Left ventricle myocardium inferior (tissue), 1 donor: Measurements from ENCODE around the gene GPM6B. TPM values are rescaled to one million over a fixed set of nuclear protein-coding genes. Genes with fewer than 3 reads are reported as not detected.

ENCODE experiments used
- DNase-seq: peaks from one replicate; pipeline ENCODE4 v3.0.0-alpha.2; 2020
- H3K27ac ChIP-seq: fragments of 200-600 bp; replicated peaks from 2 replicates; pipeline ENCODE4 v1.8.0; 2021
- H3K27me3 ChIP-seq: fragments of 200-600 bp; 2 replicates; pipeline ENCODE4 v1.8.0; 2021; ENCODE audit warnings: low read depth
- H3K36me3 ChIP-seq: fragments of 200-600 bp; 2 replicates; pipeline ENCODE4 v1.8.0; 2021
- H3K4me1 ChIP-seq: fragments of 200-600 bp; 2 replicates; pipeline ENCODE4 v1.8.0; 2021
- H3K4me3 ChIP-seq: fragments of 200-600 bp; 2 replicates; pipeline ENCODE4 v1.8.0; 2021; ENCODE audit warnings: mild to moderate bottlenecking, moderate library complexity
- H3K9me3 ChIP-seq: fragments of 200-600 bp; replicated peaks from 2 replicates; pipeline ENCODE4 v1.8.0; 2021
- CTCF ChIP-seq: fragments of 200-600 bp; IDR thresholded peaks from 2 replicates; pipeline ENCODE4 v1.8.0; 2021; ENCODE audit warnings: antibody characterized with exemption, mild to moderate bottlenecking, borderline replicate concordance
- intact Hi-C: fragments of 100-400 bp; cut with micrococcal nuclease; formaldehyde crosslinking; loops from one replicate; pipeline ENCODE4 v1.11.0; 2022
- total RNA-seq: library from RNA; stranded (reverse); fragmentation: NEBNext Ultra II Directional; extraction: Animal tissue kit (Norgen Biotek cat#: 25700); gene quantifications from one replicate; pipeline ENCODE4 v1.2.1, GENCODE V29; 2021
- donor health status: DM: no; HTN: yes; CAD: no; lungs with severe emphysema.

Gene GPM6B
- total RNA-seq, 1 donor from 2014 or later = 4.5 TPM

- H3K36me3 ChIP-seq = no peaks in the 10 kb centered on the region
- H3K27ac ChIP-seq = no peak overlapping the region
- no peaks in the 10 kb centered on the region for H3K27me3 ChIP-seq
- H3K9me3 ChIP-seq = no peaks in the 10 kb centered on the region
- no peaks in the 10 kb centered on the region for H3K4me1 ChIP-seq
- no peak for TF ChIP-seq CTCF
- H3K4me3 ChIP-seq = no peak overlapping the region
- intact Hi-C loops = no loop called here
- no peak for DNase-seq
Measured at GRCh38 chrX:13840121-13840520, 23.2 kb upstream of the GPM6B start.

GRCh38 chrX:13837290-13837745 is 20.4 kb upstream of the GPM6B start:
- no peak for TF ChIP-seq CTCF
- Histone ChIP-seq H3K36me3 (no peaks in the 10 kb centered on the region), H3K9me3 (no peaks in the 10 kb centered on the region), H3K4me1 (no peaks in the 10 kb centered on the region), H3K4me3 (no peak overlapping the region), H3K27me3 (no peaks in the 10 kb centered on the region), H3K27ac (no peak overlapping the region)
- intact Hi-C loops = no loop called here
- DNase-seq = no peak

- Histone ChIP-seq H3K27me3 (no peaks in the 10 kb centered on the region), H3K9me3 (no peaks in the 10 kb centered on the region), H3K27ac (no peak overlapping the region), H3K4me3 (no peak overlapping the region), H3K36me3 (no peaks in the 10 kb centered on the region), H3K4me1 (no peaks in the 10 kb centered on the region)
- TF ChIP-seq CTCF = no peak
- intact Hi-C loops = no loop called here
- DNase-seq = no peak
Measured at GRCh38 chrX:13836575-13836974, 19.7 kb upstream of the GPM6B start.

- no peaks in the 10 kb centered on the region for H3K27me3 ChIP-seq
- H3K4me1 ChIP-seq = no peaks in the 10 kb centered on the region
- H3K36me3 ChIP-seq = no peaks in the 10 kb centered on the region
- no peak overlapping the region for H3K4me3 ChIP-seq
- no peaks in the 10 kb centered on the region for H3K9me3 ChIP-seq
- intact Hi-C loops = no loop called here
- H3K27ac ChIP-seq = no peak overlapping the region
- no peak for DNase-seq
- no peak for TF ChIP-seq CTCF
Measured at GRCh38 chrX:13835825-13836224, 18.9 kb upstream of the GPM6B start.

- Histone ChIP-seq H3K4me3 (no peak overlapping the region), H3K4me1 (no peaks in the 10 kb centered on the region), H3K36me3 (no peaks in the 10 kb centered on the region), H3K27ac (no peak overlapping the region), H3K27me3 (no peaks in the 10 kb centered on the region), H3K9me3 (no peaks in the 10 kb centered on the region)
- intact Hi-C loops = no loop called here
- DNase-seq = no peak
- TF ChIP-seq CTCF = no peak
Measured at GRCh38 chrX:13834355-13834754, 17.5 kb upstream of the GPM6B start.

GRCh38 chrX:13829983-13830382 is 13.1 kb upstream of the GPM6B start:
- Histone ChIP-seq H3K36me3 (no peaks in the 10 kb centered on the region), H3K27me3 (no peaks in the 10 kb centered on the region), H3K4me3 (no peak overlapping the region), H3K9me3 (no peaks in the 10 kb centered on the region), H3K27ac (no peak overlapping the region), H3K4me1 (no peaks in the 10 kb centered on the region)
- no peak for TF ChIP-seq CTCF
- intact Hi-C loops = no loop called here
- no peak for DNase-seq
